Ovary (tissue), 3 donors: ENCODE measurements around the gene ST3GAL4.

Experiments
- POLR2A ChIP-seq: fragments of 450-650 bp; IDR thresholded peaks from one replicate; pipeline ENCODE4 v1.6.1; 2017; ENCODE audit warnings: antibody characterized with exemption, mild to moderate bottlenecking, moderate library complexity
- TF ChIP-seq, protein P1 (sequence below), 3 donors: fragments of 450-650 bp in 2 of 3; fragments of 200-600 bp in 1 of 3; IDR thresholded peaks; one replicate each; pipeline versions ENCODE4 v1.5.1 to v1.8.0; 2016 to 2022; ENCODE audit warnings: antibody characterized with exemption in 3 of 3, mild to moderate bottlenecking in 1 of 3
- donor health status: DM: no; HTN: no; CAD: no.

DNA sequence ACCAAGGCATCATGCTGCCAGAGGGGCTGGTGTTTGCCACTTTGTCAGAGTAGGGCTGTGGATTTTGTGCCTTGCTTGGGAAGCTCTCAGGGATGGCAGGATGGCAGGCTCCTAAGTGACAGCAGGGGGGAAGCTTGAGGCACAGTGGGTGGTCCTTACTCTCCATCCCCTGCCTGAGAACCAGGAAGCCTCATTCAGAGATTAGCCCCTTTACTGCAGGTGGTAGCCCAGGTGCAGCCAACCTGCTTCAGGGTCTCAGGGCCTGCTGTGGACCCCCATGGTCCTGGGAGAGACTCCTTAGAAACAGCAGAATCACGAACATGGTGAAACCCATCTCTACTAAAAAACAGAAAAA is 8.9 kb upstream of the ST3GAL4 start:
- TF ChIP-seq POLR2A, result no peak
- TF ChIP-seq, protein P1, sequence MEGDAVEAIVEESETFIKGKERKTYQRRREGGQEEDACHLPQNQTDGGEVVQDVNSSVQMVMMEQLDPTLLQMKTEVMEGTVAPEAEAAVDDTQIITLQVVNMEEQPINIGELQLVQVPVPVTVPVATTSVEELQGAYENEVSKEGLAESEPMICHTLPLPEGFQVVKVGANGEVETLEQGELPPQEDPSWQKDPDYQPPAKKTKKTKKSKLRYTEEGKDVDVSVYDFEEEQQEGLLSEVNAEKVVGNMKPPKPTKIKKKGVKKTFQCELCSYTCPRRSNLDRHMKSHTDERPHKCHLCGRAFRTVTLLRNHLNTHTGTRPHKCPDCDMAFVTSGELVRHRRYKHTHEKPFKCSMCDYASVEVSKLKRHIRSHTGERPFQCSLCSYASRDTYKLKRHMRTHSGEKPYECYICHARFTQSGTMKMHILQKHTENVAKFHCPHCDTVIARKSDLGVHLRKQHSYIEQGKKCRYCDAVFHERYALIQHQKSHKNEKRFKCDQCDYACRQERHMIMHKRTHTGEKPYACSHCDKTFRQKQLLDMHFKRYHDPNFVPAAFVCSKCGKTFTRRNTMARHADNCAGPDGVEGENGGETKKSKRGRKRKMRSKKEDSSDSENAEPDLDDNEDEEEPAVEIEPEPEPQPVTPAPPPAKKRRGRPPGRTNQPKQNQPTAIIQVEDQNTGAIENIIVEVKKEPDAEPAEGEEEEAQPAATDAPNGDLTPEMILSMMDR (IDR thresholded peaks at IDR 0.05), result no peak
